GM19463 (cell line): ENCODE data around the gene CHN2.

ENCODE experiments used
- ATAC-seq: cut with Tn5 transposase; IDR thresholded peaks from one replicate; pipeline ENCODE4 v1.9.1; 2021; ENCODE audit warnings: mild to moderate bottlenecking, moderate library complexity; ENCODE audit not compliant: unreplicated experiment

CHN2 gene

GRCh38 chr7:29384277-29384676 lies 189.7 kb downstream of the CHN2 start:
- ATAC-seq: no peak

- ATAC-seq: no peak
Observed at GRCh38 chr7:29385214-29385814, 190.7 kb downstream of the CHN2 start.

- no peak for ATAC-seq
Observed at GRCh38 chr7:29386196-29386765, 191.7 kb downstream of the CHN2 start.

- ATAC-seq: no peak
Observed at GRCh38 chr7:29391262-29391661, 196.7 kb downstream of the CHN2 start.

- no peak for ATAC-seq
Observed at GRCh38 chr7:29394321-29394720, 199.7 kb downstream of the CHN2 start.

- ATAC-seq: no peak
Observed at GRCh38 chr7:29396563-29396962, 202.0 kb downstream of the CHN2 start.

GRCh38 chr7:29397398-29397797 lies 202.8 kb downstream of the CHN2 start:
- no peak for ATAC-seq

- ATAC-seq: no peak
Observed at GRCh38 chr7:29398011-29398410, 203.4 kb downstream of the CHN2 start.

- no peak for ATAC-seq
Observed at GRCh38 chr7:29400437-29400836, 205.9 kb downstream of the CHN2 start.

GRCh38 chr7:29401769-29402168 lies 207.2 kb downstream of the CHN2 start:
- ATAC-seq: no peak

- ATAC-seq: no peak
Observed at GRCh38 chr7:29405891-29406290, 211.3 kb downstream of the CHN2 start.

- ATAC-seq: no peak
Observed at GRCh38 chr7:29406366-29406765, 211.8 kb downstream of the CHN2 start.

- ATAC-seq: peak; percentile 50
Observed at GRCh38 chr7:29408841-29409243, 214.3 kb downstream of the CHN2 start.

- ATAC-seq: no peak
Observed at GRCh38 chr7:29410996-29411395, 216.4 kb downstream of the CHN2 start.

- no peak for ATAC-seq
Observed at GRCh38 chr7:29412912-29413311, 218.3 kb downstream of the CHN2 start.

- no peak for ATAC-seq
Observed at GRCh38 chr7:29413626-29414136, 219.1 kb downstream of the CHN2 start.

- no peak for ATAC-seq
Observed at GRCh38 chr7:29414216-29414615, 219.6 kb downstream of the CHN2 start.

GRCh38 chr7:29415215-29415614 lies 220.6 kb downstream of the CHN2 start:
- no peak for ATAC-seq

- no peak for ATAC-seq
Observed at GRCh38 chr7:29416276-29416937, 221.8 kb downstream of the CHN2 start.

GRCh38 chr7:29416938-29417305 lies 222.3 kb downstream of the CHN2 start:
- ATAC-seq: no peak

GRCh38 chr7:29418056-29418455 lies 223.5 kb downstream of the CHN2 start:
- ATAC-seq: no peak

- ATAC-seq: no peak
Observed at GRCh38 chr7:29418651-29419050, 224.1 kb downstream of the CHN2 start.
